Measurements from ENCODE around the gene RAP1A.

DNA sequence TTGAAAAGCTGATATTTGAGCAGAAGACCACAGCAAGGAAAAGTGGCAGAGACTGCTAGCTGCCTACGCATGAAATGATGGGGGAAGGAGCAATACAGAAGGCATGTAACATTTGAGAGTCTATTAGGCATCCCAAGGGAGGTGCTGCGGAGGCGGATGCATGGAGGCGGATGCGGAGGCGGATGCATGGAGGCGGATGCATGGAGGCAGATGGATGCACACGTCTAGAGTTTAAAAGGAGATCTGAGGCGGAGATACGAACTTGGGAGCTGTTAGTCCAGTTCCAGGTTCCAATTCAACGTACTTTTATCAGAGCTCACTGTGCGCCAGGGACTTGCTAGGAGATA, 135.4 kb downstream of the RAP1A start:
- TF ChIP-seq POLR2A (IDR thresholded peaks at IDR 0.05) (no peak), POLR2AphosphoS5 (IDR thresholded peaks at IDR 0.05) (no peak)
- TF ChIP-seq, protein P1, sequence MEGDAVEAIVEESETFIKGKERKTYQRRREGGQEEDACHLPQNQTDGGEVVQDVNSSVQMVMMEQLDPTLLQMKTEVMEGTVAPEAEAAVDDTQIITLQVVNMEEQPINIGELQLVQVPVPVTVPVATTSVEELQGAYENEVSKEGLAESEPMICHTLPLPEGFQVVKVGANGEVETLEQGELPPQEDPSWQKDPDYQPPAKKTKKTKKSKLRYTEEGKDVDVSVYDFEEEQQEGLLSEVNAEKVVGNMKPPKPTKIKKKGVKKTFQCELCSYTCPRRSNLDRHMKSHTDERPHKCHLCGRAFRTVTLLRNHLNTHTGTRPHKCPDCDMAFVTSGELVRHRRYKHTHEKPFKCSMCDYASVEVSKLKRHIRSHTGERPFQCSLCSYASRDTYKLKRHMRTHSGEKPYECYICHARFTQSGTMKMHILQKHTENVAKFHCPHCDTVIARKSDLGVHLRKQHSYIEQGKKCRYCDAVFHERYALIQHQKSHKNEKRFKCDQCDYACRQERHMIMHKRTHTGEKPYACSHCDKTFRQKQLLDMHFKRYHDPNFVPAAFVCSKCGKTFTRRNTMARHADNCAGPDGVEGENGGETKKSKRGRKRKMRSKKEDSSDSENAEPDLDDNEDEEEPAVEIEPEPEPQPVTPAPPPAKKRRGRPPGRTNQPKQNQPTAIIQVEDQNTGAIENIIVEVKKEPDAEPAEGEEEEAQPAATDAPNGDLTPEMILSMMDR (IDR thresholded peaks at IDR 0.05) = no peak
